HepG2 (cell line): ENCODE data around the gene CACNA2D1. TPM values are rescaled to one million over a fixed set of nuclear protein-coding genes. Genes with fewer than 3 reads are reported as not detected.

ENCODE experiments used
- ATAC-seq: fragments of 200-7000 bp; cut with Tn5 transposase; 3 replicates; pipeline ENCODE4 v1.9.1; 2020; ENCODE audit warnings: mild to moderate bottlenecking, moderate library complexity
- BruUV-seq: library from RNA; stranded (reverse); fragments of 400-500 nt; replicated peaks from 2 replicates; lab custom pipeline; 2021; lab: Mats Ljungman, UMichigan
- CTCF ChIA-PET: fragments of 300-600 bp; formaldehyde crosslinking; extraction: SDS; loops from one replicate; lab custom pipeline; 2021; ENCODE audit warnings: low total read pairs, inconsistent platforms, low intra/inter-chr PET ratio; lab: Yijun Ruan, JAX
- POLR2A ChIA-PET: fragments of 350-600 bp; sonication (Branson Sonifier 250); formaldehyde crosslinking; loops from one replicate; lab custom pipeline; 2020; ENCODE audit warnings: antibody characterized with exemption, inconsistent platforms; lab: Yijun Ruan, JAX
- DNase-seq: peaks from one replicate; pipeline ENCODE4 v3.0.0-alpha.2; 2015; ENCODE audit warnings: low spot score
- FAIRE-seq: peaks from 3 replicates; lab custom pipeline; 2011; peaks lifted over from hg19 to GRCh38; lab: Jason Lieb, UNC
- H2AFZ ChIP-seq: one replicate; pipeline ENCODE4 v1.6.1; 2011; ENCODE audit warnings: low read length, inconsistent platforms
- H3K27ac ChIP-seq: fragments of 300-600 bp; 3 replicates; pipeline ENCODE4 v1.8.0; 2011; ENCODE audit warnings: mixed run types, mild to moderate bottlenecking, mixed read lengths, low read length, inconsistent platforms; ENCODE audit not compliant: insufficient read depth; ENCODE audit errors: extremely low read length
- H3K27me3 ChIP-seq, 2 experiments: fragments of 200-600 bp in 1 of 2; 2 replicates in 1 of 2; 3 replicates in 1 of 2; pipeline versions ENCODE4 v1.6.0 to v1.8.0; 2011; ENCODE audit warnings: low read length in 2 of 2, mild to moderate bottlenecking in 2 of 2, moderate library complexity in 2 of 2, inconsistent platforms in 1 of 2; ENCODE audit not compliant: insufficient read depth in 2 of 2, control insufficient read depth in 1 of 2
- H3K36me3 ChIP-seq, 2 experiments: fragments of 200-600 bp in 1 of 2; replicated peaks in 1 of 2; 2 replicates in 1 of 2; 3 replicates in 1 of 2; pipeline versions ENCODE4 v1.5.1 to v1.8.0; 2011; ENCODE audit warnings: low read length in 2 of 2, inconsistent platforms in 1 of 2; ENCODE audit not compliant: insufficient read depth in 2 of 2, control insufficient read depth in 1 of 2
- H3K4me1 ChIP-seq: 2 replicates; pipeline ENCODE4 v1.5.1; 2012; ENCODE audit warnings: low read length, inconsistent platforms; ENCODE audit not compliant: insufficient read depth
- H3K4me2 ChIP-seq: 2 replicates; pipeline ENCODE4 v1.6.0; 2011; ENCODE audit warnings: low read depth, low read length, inconsistent platforms
- H3K4me3 ChIP-seq, 3 experiments: fragments of 200-600 bp in 1 of 3; sonication (generic), shearing (Covaris generic) in 1 of 3; replicated peaks in 1 of 3; 2 replicates each; pipeline ENCODE4 v1.5.1; 2011 to 2016; ENCODE audit warnings: low read length in 3 of 3, inconsistent platforms in 2 of 3, low read depth in 2 of 3, mild to moderate bottlenecking in 2 of 3, control low read depth in 1 of 3, mixed read lengths in 1 of 3; ENCODE audit not compliant: insufficient read depth in 1 of 3
- H3K79me2 ChIP-seq: one replicate; pipeline ENCODE4 v1.6.1; 2011; ENCODE audit warnings: low read length, inconsistent platforms; ENCODE audit not compliant: insufficient read depth
- H3K9ac ChIP-seq: 2 replicates; pipeline ENCODE4 v1.6.0; 2011; ENCODE audit warnings: mild to moderate bottlenecking, low read depth, low read length, inconsistent platforms; ENCODE audit not compliant: insufficient read depth
- H3K9me3 ChIP-seq: 2 replicates; pipeline ENCODE4 v1.5.1; 2012; ENCODE audit warnings: mild to moderate bottlenecking, low read length
- H4K20me1 ChIP-seq: 2 replicates; pipeline ENCODE4 v1.6.0; 2011; ENCODE audit warnings: inconsistent platforms, mild to moderate bottlenecking, low read length, moderate library complexity; ENCODE audit not compliant: insufficient read depth
- ATF3 ChIP-seq: sonication (generic); formaldehyde crosslinking; IDR thresholded peaks from 2 replicates; pipeline ENCODE4 v1.4.0; 2020; ENCODE audit warnings: missing genetic modification reagents
- FOXP4 ChIP-seq: sonication (generic); formaldehyde crosslinking; IDR thresholded peaks from 2 replicates; pipeline ENCODE4 v1.4.0; 2020; ENCODE audit warnings: missing genetic modification reagents
- HIC2 ChIP-seq: sonication (generic); formaldehyde crosslinking; IDR thresholded peaks from 2 replicates; pipeline ENCODE4 v1.9.0; 2022; ENCODE audit warnings: low read depth, missing genetic modification reagents
- MAFF ChIP-seq: IDR thresholded peaks from 2 replicates; pipeline ENCODE4 v1.6.1; 2011; ENCODE audit warnings: low read depth, low read length, improper control_type of control experiment
- MAFK ChIP-seq, 2 experiments: IDR thresholded peaks in 1 of 2; conservative IDR thresholded peaks in 1 of 2; 2 replicates each; pipeline ENCODE4 v1.6.1; 2011; ENCODE audit warnings: improper control_type of control experiment in 2 of 2, low read length in 2 of 2
- REXO4 ChIP-seq: sonication (generic); formaldehyde crosslinking; IDR thresholded peaks from 2 replicates; pipeline ENCODE4 v1.8.0; 2022; ENCODE audit warnings: missing genetic modification reagents, mild to moderate bottlenecking, borderline replicate concordance
- ZSCAN5A ChIP-seq: sonication (generic); formaldehyde crosslinking; IDR thresholded peaks from 2 replicates; pipeline ENCODE4 v1.8.0; 2022; ENCODE audit warnings: mild to moderate bottlenecking, missing genetic modification reagents, borderline replicate concordance
- WGBS: methylation state at CpG from one replicate; pipeline ENCODE4 v1.1.6; 2017; ENCODE audit warnings: low lambda C conversion rate; 5-methylcytosine and 5-hydroxymethylcytosine counted together
- in situ Hi-C: cut with HindIII; loops from 2 replicates; pipeline ENCODE4 v1.10.0; 2017; ENCODE audit warnings: low pct_unique_long_range_greater_than_20kb; ENCODE audit not compliant: extremely low pct_ligation_motif_present
- intact Hi-C: fragments of 100-400 bp; cut with micrococcal nuclease; formaldehyde crosslinking; loops from one replicate; pipeline ENCODE4 v1.10.0; 2022; ENCODE audit not compliant: unreplicated experiment
- polyA plus RNA-seq, 8 experiments: library from polyadenylated mRNA; depleted of rRNA in 3 of 8; stranded (reverse) in 7 of 8; unstranded in 1 of 8; fragments of >200 nt; fragmentation: Illumina TruSeq in 4 of 8; extraction: Trizol in 4 of 8; gene quantifications; 2 replicates each; pipeline versions ENCODE4 v1.2.1 to v1.2.3, GENCODE V29; 2011 to 2016; ENCODE audit warnings: low read depth in 4 of 8, missing spikeins in 1 of 8, mixed read lengths in 1 of 8; ENCODE audit not compliant: insufficient read depth in 1 of 8
- total RNA-seq, 5 experiments: library from RNA; depleted of rRNA; stranded (reverse); fragments of >200 nt; fragmentation: Illumina TruSeq; extraction: Trizol; gene quantifications; 2 replicates each; pipeline ENCODE4 v1.2.3, GENCODE V29; 2016; ENCODE audit warnings: low read depth in 1 of 5

CACNA2D1 gene
- total and polyA plus RNA-seq, 2 of the 13 experiments (the other 11 are each of a cell fraction or from before 2014, with no cell fraction given): not detected

- Histone ChIP-seq H3K27me3 (no peaks in the 10 kb centered on the region), H3K9ac (no peak overlapping the region), H3K79me2 (no peaks in the 10 kb centered on the region), H2AFZ (no peak overlapping the region), H3K4me2 (no peak overlapping the region), H4K20me1 (no peaks in the 10 kb centered on the region), H3K4me1 (no peaks in the 10 kb centered on the region), H3K4me3 (no peak overlapping the region), H3K9me3 (no peaks in the 10 kb centered on the region), H3K36me3 (no peaks in the 10 kb centered on the region), H3K27ac (no peak overlapping the region)
- TF ChIP-seq REXO4 (CRISPR knock-in tag) (no peak), ZSCAN5A (CRISPR knock-in tag) (no peak), MAFK (conservative IDR thresholded peaks at IDR 0.05 in 1 of 2, IDR thresholded peaks at IDR 0.05 in 1 of 2; ENCODE audit: low read length in 2 of 2) (peak; percentile 82 to 92), FOXP4 (no peak), MAFF (peak; percentile 87), ATF3 (no peak), HIC2 (CRISPR knock-in tag) (no peak)
- BruUV-seq: no TSS peak
- POLR2A ChIA-PET: no interaction called here
- CTCF ChIA-PET: no interaction called here
- no peak for FAIRE-seq
- 0% methylated on average over 3 of the region's 3 CpGs for WGBS
- no peak for DNase-seq
- no peak for ATAC-seq
- intact Hi-C loops (no loop called here), in situ Hi-C loops (no loop called here)
Observed at GRCh38 chr7:81986723-81987470, 456.7 kb downstream of the CACNA2D1 start.
